Fibroblast of skin of left biceps (primary cell): ENCODE measurements around the gene ALDH1L2.

ENCODE experiments used
- DNase-seq, 2 experiments: peaks; one replicate each; pipeline ENCODE4 v3.0.0-alpha.2; 2013; ENCODE audit warnings: low read depth in 2 of 2

Gene ALDH1L2

GRCh38 chr12:105033851-105034250 lies 50.4 kb downstream of the ALDH1L2 start:
- DNase-seq = no peak

- no peak for DNase-seq
These were observed 51.4 kb downstream of the ALDH1L2 start for GRCh38 chr12:105032703-105033357.

- no peak for DNase-seq
These were observed 53.1 kb downstream of the ALDH1L2 start for GRCh38 chr12:105030820-105031807.

- DNase-seq = no peak
These were observed 57.8 kb downstream of the ALDH1L2 start for GRCh38 chr12:105026411-105026810.

GRCh38 chr12:105025890-105026289 lies 58.4 kb downstream of the ALDH1L2 start:
- DNase-seq = peak; percentile 15 to 20

GRCh38 chr12:105024928-105025327 lies 59.3 kb downstream of the ALDH1L2 start:
- DNase-seq = no peak

- DNase-seq = no peak
These were observed 63.9 kb downstream of the ALDH1L2 start for GRCh38 chr12:105020241-105020962.

GRCh38 chr12:105018776-105019175 lies 65.5 kb downstream of the ALDH1L2 start:
- DNase-seq = no peak

GRCh38 chr12:105018012-105018411 lies 66.2 kb downstream of the ALDH1L2 start:
- no peak for DNase-seq

GRCh38 chr12:105015543-105015942 lies 68.7 kb downstream of the ALDH1L2 start:
- no peak for DNase-seq

- no peak for DNase-seq
These were observed 69.7 kb downstream of the ALDH1L2 start for GRCh38 chr12:105014603-105015002.

- peak in 1 of 2 experiments; percentile 5 for DNase-seq
These were observed 70.4 kb downstream of the ALDH1L2 start for GRCh38 chr12:105013892-105014291.

- no peak for DNase-seq
These were observed 82.8 kb downstream of the ALDH1L2 start for GRCh38 chr12:105001476-105001875.

GRCh38 chr12:104999347-104999685 lies 84.9 kb downstream of the ALDH1L2 start:
- DNase-seq = no peak

- no peak for DNase-seq
These were observed 85.6 kb downstream of the ALDH1L2 start for GRCh38 chr12:104998423-104999346.

GRCh38 chr12:104997541-104997940 lies 86.7 kb downstream of the ALDH1L2 start:
- DNase-seq = no peak

GRCh38 chr12:104994336-104994735 lies 89.9 kb downstream of the ALDH1L2 start:
- DNase-seq = no peak

GRCh38 chr12:104991565-104992128 lies 92.6 kb downstream of the ALDH1L2 start:
- no peak for DNase-seq

GRCh38 chr12:104990950-104991349 lies 93.3 kb downstream of the ALDH1L2 start:
- no peak for DNase-seq

GRCh38 chr12:104986022-104986941 lies 98.0 kb downstream of the ALDH1L2 start, which contains the start of gene NOPCHAP1:
NOPCHAP1 (plus strand) TSS chr12:104986316; CDS start chr12:104986353, 37 bp downstream.
- DNase-seq = peak; percentile 51 to 54
